Measurements from ENCODE around the gene TSHZ2. TPM values are rescaled to one million over a fixed set of nuclear protein-coding genes. Genes with fewer than 3 reads are reported as not detected.

Gene TSHZ2
- polyA plus RNA-seq, 10 donors: 7.9 to 20.4 (median 14.0) TPM

DNA sequence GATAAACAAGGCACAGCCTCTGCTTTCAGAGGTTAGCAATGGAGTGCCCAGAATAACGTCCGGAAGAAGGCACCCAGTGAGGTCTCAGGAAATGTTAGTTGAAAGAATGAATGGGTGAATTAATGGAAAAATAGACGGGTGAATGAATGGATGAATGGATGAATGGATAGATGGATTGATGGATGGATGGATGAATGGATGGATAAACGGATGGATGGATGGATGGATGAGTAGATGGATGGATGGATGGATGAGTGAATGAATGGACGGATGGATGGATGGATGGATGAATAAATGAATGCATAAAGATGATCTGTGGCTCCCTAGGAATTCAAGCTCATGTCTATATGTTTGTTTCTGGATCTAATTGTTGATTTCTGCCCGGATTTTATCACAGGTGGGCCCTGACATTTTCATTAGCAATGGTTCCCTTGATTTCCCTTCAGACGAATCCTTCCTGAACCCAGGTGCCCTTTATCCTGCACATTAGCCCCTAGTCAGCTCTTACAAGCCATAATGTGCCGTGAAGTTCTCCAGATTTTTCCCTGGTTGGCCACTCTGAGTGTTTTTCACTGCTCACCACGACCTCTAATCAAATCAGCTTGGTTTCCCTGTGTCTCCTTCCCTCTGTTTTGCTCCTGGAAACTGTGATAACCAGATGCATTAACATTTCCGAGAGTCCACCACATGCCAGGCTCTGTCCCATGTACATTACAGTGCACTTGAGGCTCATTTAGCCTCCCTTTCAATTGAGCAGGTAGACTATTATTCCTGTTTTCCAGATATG is 22.2 kb downstream of the TSHZ2 start:
- DNase-seq: no peak

GRCh38 chr20:52996130-52996529 is 24.0 kb downstream of the TSHZ2 start:
- DNase-seq: no peak

DNA sequence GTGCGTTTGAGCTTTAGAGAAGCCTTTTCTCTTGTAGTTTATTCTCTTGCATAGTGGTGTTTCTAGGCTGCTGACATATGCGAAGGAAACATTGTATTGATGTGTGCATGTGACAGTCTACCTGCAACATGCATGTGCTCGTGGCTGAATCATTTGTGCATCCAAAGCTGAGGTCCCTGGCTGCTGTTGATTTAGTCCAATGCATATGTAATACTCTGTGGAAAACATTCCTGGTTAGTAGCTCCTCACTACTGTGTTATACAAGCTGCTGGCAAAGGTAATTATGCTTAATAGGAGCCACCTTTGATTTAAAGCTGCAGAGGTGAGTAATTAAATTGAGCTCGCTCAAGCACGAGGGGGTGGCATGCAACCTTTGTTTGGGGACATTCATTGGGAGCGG is 24.5 kb downstream of the TSHZ2 start:
- DNase-seq: no peak

GRCh38 chr20:52998268-52998667 is 26.1 kb downstream of the TSHZ2 start:
- DNase-seq: no peak

DNA sequence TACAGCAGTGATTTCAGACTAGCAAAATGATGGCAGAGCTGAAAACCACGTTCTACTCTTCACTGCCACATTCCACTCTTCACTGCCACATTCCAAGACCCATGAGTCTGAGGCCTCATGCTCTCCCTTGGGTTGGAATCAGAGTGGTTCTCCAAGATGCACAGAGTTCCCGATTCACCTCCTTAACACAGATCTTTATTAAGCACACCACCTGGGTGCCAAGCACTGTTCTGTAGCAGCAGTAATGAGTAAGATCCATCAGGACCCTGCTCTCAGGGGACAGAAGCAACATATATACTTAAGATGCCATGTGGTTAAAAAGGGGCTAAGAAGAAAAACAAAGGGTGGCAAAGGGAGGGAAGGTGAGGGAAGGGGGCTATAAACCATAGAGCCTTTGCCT is 26.9 kb downstream of the TSHZ2 start:
- DNase-seq: no peak

- no peak for DNase-seq
Observed at GRCh38 chr20:53001498-53002301, 29.5 kb downstream of the TSHZ2 start.

DNA sequence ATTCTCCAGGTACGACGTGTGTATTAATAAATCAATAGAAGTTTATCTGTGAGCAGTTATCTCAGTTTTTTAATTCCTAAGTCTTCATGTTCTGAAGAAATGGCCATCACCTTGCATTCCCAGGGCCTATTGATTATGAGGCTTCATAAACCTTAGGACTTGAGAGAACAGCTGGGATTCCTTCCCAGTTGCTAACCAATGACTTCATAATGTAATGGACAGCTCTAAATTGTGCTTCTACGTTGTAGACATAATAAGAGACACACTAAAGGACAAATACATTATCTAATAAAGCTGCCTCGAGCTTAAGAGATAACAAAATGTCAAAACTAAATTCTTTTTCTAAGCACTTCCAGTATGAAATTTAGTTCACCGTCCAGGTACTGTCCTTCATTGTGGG is 30.6 kb downstream of the TSHZ2 start:
- no peak for DNase-seq

GRCh38 chr20:53003420-53004154 is 31.4 kb downstream of the TSHZ2 start:
- peak; percentile 61 to 76 (median 63) for DNase-seq

DNA sequence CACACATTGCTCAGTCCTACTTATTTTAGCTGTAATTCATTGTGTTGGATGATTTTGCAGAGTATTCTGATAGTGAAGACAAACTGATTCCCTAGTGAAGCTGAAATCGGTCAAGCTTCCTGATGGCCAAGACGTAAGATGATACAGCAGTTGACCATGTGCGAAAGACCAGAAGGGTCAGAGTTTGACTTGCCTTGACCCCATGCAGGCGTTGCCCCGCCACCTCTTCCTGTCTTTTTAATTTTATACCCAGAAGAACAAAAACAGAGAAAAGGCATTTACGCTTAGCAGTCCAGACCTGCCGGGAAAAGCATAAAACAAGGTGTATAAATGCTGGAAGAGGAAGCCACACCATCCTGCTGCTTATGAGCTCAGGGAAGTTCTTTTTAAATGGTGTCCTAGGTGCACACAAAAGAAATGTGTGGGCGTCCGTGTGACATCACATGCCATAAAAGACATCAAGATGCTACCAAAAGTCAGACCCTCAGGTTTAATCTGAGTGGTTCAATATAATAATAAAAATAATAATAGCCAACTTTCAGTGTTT is 32.2 kb downstream of the TSHZ2 start:
- no peak for DNase-seq

GRCh38 chr20:53009979-53010735 is 38.0 kb downstream of the TSHZ2 start:
- DNase-seq: no peak

GRCh38 chr20:53011640-53012039 is 39.5 kb downstream of the TSHZ2 start:
- no peak for DNase-seq

GRCh38 chr20:53013183-53013582 is 41.0 kb downstream of the TSHZ2 start:
- DNase-seq: no peak

- DNase-seq: no peak
Observed at GRCh38 chr20:53013847-53014246, 41.7 kb downstream of the TSHZ2 start.

DNA sequence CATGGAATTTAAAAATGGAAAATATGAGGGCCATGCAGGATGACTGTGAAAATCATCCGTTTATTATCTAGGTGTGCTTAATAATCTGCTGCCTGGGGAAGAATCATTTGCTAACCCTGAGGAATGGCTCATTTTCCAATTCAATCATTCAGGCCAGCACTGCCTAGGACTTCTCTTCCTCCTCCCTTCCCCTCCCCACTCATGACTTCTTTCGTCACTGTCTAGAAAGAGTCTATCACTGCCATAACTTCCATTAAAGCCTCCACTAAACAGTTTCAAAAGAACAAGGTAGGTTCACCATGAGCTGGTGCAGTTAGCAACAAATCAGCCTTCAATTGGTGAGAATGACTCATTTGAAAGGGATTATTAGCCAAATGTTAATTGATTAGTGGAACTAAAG is 43.9 kb downstream of the TSHZ2 start:
- no peak for DNase-seq

DNA sequence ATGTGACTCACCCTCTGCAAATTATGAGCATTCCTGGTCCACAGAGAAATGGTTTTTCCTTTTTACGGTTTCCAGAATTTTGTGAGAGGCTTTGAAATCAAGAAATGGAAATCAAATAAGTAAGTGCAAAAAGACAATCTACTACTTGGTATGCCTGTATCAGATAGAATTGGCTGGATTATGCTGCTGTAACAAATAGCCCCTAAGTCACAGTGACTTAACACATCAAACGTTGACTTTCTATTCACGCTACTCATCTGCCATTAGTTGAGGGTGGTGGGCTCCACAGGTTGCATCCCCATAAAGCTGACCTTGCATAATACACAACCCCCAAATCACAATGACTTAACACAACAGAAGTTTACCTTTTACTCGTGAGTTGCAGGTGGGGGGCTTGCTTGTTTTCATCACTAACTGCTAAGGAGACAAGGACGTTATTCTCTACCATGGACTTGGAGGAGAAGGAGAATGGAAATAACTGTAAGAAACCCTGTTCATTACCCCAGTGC is 44.4 kb downstream of the TSHZ2 start:
- DNase-seq: no peak

- DNase-seq: no peak
Observed at GRCh38 chr20:53017206-53017605, 45.0 kb downstream of the TSHZ2 start.

GRCh38 chr20:53019464-53019863 is 47.3 kb downstream of the TSHZ2 start:
- DNase-seq: no peak

GRCh38 chr20:53020376-53020775 is 48.2 kb downstream of the TSHZ2 start:
- no peak for DNase-seq

GRCh38 chr20:53020834-53021233 is 48.7 kb downstream of the TSHZ2 start:
- DNase-seq: no peak

GRCh38 chr20:53021934-53022333 is 49.8 kb downstream of the TSHZ2 start:
- DNase-seq: no peak

Data from muscle of back (tissue), 11 donors.